Left renal cortex interstitium (tissue), 4 donors: ENCODE data around the gene ERICH6B. TPM values are rescaled to one million over a fixed set of nuclear protein-coding genes. Genes with fewer than 3 reads are reported as not detected.

ENCODE experiments used
- DNase-seq, 4 donors: peaks; one replicate each; pipeline ENCODE4 v3.0.0-alpha.2; 2013; ENCODE audit warnings: low read depth in 4 of 4, low spot score in 2 of 4, missing footprints in 1 of 4
- polyA plus RNA-seq, 4 donors: library from polyadenylated mRNA; unstranded; fragments of 120-200 nt; gene quantifications; one replicate each; pipeline ENCODE4 v1.2.1, GENCODE V29; 2013; ENCODE audit not compliant: insufficient read length in 4 of 4

ERICH6B gene
- polyA plus RNA-seq, 4 donors, result 0.88 to 4.2 (median 2.1) TPM

GRCh38 chr13:45545686-45546409 is 69.7 kb downstream of the ERICH6B start:
- DNase-seq, result no peak

- no peak for DNase-seq
Observed at GRCh38 chr13:45544520-45544919, 71.0 kb downstream of the ERICH6B start.

GRCh38 chr13:45542878-45543277 is 72.7 kb downstream of the ERICH6B start:
- DNase-seq, result no peak

DNA sequence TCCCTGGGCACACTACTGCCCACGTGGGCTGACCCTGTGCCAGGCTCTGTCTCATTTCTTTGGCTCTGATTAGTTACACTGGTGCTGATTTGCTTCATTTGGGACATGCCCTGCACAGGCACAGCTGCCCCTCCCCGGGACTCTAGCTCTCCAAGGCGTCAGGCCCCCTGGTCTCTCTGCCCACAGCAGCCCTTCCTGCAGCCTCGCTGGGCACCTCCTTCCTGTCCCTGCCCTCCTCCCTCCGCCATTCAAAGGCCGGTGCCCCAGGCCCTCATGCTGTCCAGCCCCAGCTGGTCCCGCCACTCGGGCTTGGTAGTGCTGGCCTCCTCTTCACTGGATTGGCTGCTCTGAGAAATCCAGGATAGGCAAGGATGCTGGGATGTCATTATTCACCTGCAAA is 73.1 kb downstream of the ERICH6B start:
- DNase-seq, result no peak

DNA sequence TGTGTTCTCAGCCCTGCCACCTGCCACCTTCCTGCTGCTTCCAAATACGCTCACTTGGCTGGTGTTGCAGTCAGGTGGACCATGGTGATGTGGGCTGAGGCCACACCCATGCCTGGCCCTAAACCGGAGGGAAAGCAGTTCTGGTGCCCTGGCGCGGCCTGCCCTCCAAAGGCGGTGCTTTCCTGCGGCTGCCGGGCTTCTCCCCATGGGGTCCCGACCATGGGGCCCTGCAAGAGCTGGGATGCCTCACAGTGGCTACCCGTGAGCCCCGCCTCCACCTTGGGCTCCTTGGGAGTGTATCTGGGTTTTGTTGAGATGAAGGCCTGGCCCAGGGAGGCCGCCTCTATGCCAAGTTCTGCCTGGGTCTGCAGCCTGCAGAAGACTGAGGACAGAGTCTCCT is 73.7 kb downstream of the ERICH6B start:
- no peak for DNase-seq

DNA sequence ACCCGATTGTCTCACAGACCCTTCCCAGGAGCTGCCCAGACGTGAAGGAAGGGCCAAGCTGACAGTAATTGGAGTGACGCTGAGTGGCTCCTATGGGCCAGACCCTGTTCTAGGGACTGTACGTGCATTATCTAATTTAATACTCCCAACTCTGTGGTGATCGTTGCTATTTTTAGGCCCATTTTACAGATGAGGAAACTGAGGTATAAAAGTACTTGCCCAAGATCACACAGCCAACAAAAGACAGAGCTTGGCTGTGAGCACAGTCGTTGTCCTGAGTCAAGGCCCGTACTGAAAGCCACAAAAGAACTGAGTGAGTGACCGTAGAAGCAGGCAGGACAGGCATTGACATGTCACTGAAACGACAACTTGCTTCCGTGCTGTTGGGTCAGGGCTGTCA is 74.7 kb downstream of the ERICH6B start:
- no peak for DNase-seq

DNA sequence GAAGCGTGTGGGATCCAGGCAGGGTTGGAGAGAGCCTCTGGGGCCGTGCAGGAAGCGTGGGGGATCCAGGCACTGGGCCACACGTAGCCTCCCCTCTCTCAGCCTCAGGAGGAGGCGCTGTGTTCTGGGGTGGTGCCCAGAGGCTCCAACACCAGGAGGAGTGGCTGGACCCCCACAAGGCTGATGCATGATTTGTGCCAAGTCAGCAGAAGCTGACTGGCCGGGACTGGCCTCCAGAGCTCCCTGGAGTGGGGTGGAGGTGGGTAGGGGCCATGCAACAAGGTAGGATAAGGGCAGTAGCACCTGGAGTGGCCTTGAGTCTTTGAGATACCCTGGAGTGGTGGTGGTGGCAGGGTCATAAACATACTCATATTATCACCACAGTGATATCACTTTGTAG is 75.3 kb downstream of the ERICH6B start:
- no peak for DNase-seq

DNA sequence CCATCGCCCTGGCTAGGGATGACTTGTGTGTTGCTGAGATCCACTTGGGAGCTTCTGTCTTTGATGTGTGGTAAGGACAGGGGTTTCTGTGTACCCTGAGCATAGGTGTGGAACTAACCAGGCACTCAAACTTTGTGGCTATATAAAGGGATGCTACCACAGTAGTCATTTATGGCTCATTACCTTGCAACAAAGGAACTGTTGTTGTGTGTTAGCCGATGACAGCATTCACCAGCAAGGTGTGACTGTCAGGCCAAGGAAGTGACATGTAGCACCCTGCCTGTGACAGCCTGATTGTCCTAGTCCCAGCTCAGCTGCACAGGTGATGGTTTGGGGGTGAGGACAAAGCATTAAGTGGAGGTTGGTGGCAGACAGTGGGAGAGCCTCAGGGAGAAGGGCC is 77.2 kb downstream of the ERICH6B start:
- no peak for DNase-seq

DNA sequence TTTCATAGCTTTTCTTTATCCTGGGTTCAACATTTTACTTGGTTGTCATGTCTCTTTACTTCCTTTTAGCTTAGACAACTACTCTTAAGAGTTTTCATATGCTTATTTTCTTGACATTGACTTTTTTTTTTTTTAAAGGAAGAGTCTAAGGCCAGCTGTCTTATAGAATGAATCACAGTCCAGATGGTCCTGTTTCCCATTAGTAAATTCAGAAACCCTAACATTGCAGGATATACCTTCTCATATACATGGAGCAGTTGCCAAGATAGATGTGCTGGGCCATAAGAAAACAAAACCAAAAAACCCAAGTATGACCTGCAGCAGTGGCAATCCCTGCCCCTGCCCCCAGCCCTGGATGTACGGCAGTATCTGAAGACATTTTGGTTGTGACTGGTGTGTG is 78.0 kb downstream of the ERICH6B start:
- no peak for DNase-seq

DNA sequence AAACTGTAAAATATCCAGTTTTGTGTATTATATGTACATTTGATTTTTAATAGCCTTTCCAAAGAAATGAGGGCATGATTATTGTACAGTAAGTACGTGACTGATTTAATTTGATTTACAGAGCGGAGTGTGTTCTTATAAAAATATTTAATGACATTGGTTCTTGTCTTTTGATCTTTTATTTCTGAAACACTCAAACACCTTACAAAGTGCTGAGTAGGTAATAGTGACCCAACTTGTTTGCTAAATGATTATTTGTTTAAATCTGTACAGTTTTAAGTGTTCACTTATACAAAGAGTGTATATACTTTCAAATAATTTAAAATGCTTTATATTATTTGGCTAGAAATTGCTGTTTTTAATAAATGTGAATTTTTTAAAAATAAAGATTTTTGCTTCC is 79.3 kb downstream of the ERICH6B start:
- no peak for DNase-seq

DNA sequence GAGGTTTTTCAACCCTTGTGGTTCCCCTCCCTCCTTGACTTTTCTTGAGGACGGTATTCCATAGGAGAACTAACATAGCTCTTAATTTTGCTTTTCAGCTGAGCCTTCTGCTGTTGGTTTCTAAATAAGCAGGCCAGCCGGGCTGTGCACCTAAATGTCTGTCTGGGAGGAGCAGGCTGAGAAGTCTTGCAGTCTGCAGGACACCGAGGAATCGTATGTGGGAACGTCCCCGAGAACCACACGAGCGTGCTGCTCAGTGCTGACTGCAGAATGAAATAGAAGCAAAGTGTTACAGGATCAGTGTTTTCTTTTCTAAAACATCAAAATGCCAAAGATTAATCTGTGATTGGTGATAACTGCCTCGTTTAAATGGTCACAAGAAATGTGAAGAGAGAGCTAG is 80.9 kb downstream of the ERICH6B start:
- no peak for DNase-seq

DNA sequence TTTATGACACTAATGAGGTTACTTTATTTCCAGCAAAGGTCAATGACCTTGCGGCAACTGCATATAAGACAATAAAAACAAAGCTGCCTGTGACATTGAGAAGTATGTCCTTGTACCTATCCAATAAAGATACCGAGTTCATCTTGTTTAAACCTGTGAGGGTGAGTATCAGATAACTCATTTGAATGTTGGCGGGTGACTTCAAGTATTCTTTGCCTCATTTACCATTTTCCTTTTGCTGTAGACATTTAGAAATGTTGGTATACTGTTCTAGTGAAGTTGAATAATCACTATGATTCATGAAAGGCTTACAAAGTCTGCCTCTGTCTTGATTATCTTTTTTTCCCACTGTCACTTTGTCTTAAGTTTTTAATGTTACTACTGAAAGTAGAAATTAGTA is 85.8 kb downstream of the ERICH6B start:
- DNase-seq, result no peak

GRCh38 chr13:45527699-45528462 is 87.7 kb downstream of the ERICH6B start:
- DNase-seq, result no peak

GRCh38 chr13:45522571-45522970 is 93.0 kb downstream of the ERICH6B start:
- DNase-seq, result no peak

DNA sequence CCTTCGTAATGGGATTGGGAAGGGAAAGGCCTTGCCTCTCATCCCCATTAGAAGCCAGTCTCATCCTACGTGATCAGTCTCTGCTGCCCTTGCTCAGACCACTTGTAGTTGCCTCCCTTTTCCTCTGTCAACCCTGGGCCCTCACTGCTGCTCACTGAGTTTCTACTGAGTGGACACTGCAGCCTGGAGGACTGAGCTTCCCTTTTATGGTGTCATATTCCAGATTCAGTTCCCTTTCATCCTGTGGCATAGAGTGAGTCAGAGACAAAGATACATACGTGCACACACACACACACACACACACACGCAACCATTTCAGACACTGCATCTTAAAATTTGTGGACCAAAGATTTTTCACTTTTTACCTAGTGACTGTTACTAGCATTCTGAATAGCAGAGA is 94.2 kb downstream of the ERICH6B start:
- no peak for DNase-seq

- DNase-seq, result no peak
Observed at GRCh38 chr13:45519493-45519892, 96.0 kb downstream of the ERICH6B start.

DNA sequence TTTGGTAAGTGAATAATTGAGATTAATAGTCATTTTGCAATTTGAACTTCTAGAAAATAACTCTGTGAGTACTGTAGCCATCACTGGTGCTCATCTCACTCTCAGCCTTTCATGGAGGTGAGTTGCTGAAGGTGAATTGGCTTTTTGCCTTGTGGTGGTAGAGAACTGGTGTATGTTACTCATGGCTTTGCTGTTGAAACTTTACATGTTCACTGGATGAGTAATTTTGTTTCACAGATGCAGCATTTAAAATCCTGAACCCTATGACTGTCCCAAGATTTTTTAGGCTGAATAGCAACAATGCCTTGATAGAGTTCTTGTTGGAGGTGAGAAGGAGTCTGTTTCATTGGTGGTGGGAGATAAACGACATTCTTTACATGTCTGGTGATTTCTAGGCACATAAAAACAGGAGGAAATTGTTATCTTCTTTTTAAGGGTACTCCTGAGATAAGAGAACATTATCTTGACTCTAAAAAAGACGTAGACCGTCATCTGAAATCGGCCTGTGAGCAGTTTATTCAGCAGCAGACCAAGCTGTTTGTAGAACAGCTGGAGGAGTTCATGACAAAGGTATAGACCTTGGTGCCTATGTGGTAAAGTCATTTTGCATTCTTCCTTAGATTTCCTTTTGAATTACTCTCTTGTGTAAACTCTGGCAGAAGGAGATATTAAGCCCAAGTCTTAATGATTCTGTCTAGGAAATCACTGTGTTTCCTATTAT is 96.9 kb downstream of the ERICH6B start:
- DNase-seq, result no peak

- no peak for DNase-seq
Observed at GRCh38 chr13:45516757-45517156, 98.8 kb downstream of the ERICH6B start.

DNA sequence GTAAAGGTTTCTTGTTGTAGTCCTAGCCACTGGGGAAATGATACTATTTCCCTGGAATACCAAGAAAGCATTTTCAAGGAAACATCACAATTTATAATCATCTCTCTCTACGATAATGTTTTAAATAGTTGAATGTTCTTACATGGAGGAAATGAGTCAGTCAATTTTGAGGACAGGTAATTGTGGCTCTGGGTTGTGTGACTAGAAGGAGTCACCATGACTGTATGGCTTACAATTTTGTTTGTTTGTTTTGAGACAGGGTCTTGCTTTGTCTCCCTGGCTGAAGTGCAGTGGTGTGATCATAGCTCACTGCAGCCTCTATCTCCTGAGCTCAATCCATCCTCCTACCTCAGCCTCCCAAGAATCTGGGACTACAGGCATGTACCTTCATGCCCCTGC is 103.4 kb downstream of the ERICH6B start:
- no peak for DNase-seq

GRCh38 chr13:45511310-45512097 is 104.0 kb downstream of the ERICH6B start:
- DNase-seq, result peak; percentile 25 to 69 (median 47)

DNA sequence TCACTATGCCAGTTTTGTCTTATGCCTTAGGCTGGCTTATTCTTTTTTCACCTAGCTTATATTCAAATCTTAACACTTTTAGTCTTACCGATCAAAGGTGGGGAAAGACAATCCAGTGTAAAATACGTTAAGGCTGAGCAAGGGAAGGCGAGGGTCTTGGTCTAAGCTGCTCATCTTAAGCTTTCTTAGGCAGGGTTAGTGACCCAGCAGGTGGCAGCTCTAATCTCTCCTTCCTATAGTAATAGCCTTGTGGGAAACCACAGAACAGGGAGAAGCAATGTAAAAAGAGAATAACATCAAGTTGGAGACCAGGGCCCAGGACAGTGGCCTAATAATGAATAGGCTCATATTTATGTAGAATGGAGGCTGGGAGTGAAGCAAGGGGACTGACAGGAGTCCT is 104.9 kb downstream of the ERICH6B start:
- DNase-seq, result no peak
